ENCODE data around the gene EXOC6B.

The EXOC6B gene

GRCh38 chr2:72825257-72826155, at the start of gene EXOC6B:
EXOC6B (minus strand) TSS chr2:72826033.
- DNase-seq (ENCODE audit: low read depth, low spot score), result peak; percentile 77

- no peak for DNase-seq (ENCODE audit: low read depth, low spot score)
These were observed 46.0 kb upstream of the EXOC6B start for GRCh38 chr2:72871880-72872279.

- no peak for DNase-seq (ENCODE audit: low read depth, low spot score)
These were observed 45.2 kb upstream of the EXOC6B start for GRCh38 chr2:72871060-72871459.

- no peak for DNase-seq (ENCODE audit: low read depth, low spot score)
These were observed 38.7 kb upstream of the EXOC6B start for GRCh38 chr2:72864500-72864899.

- DNase-seq (ENCODE audit: low read depth, low spot score), result no peak
These were observed 37.2 kb upstream of the EXOC6B start for GRCh38 chr2:72863046-72863445.

- peak; percentile 83 for DNase-seq (ENCODE audit: low read depth, low spot score)
These were observed 36.6 kb upstream of the EXOC6B start for GRCh38 chr2:72862239-72862988.

- DNase-seq (ENCODE audit: low read depth, low spot score), result peak; percentile 20
These were observed 34.0 kb upstream of the EXOC6B start for GRCh38 chr2:72859831-72860262.

- DNase-seq (ENCODE audit: low read depth, low spot score), result no peak
These were observed 25.5 kb upstream of the EXOC6B start for GRCh38 chr2:72851333-72851732.

- no peak for DNase-seq (ENCODE audit: low read depth, low spot score)
These were observed 23.3 kb upstream of the EXOC6B start for GRCh38 chr2:72849138-72849462.

- no peak for DNase-seq (ENCODE audit: low read depth, low spot score)
These were observed 22.8 kb upstream of the EXOC6B start for GRCh38 chr2:72848436-72849137.

GRCh38 chr2:72847534-72848315, 21.9 kb upstream of the EXOC6B start:
- no peak for DNase-seq (ENCODE audit: low read depth, low spot score)

GRCh38 chr2:72846171-72847095, 20.6 kb upstream of the EXOC6B start:
- no peak for DNase-seq (ENCODE audit: low read depth, low spot score)

GRCh38 chr2:72843301-72843700, 17.5 kb upstream of the EXOC6B start:
- DNase-seq (ENCODE audit: low read depth, low spot score), result no peak

GRCh38 chr2:72841462-72842125, 15.8 kb upstream of the EXOC6B start:
- no peak for DNase-seq (ENCODE audit: low read depth, low spot score)

GRCh38 chr2:72840066-72840465, 14.2 kb upstream of the EXOC6B start:
- no peak for DNase-seq (ENCODE audit: low read depth, low spot score)

GRCh38 chr2:72837171-72837570, 11.3 kb upstream of the EXOC6B start:
- no peak for DNase-seq (ENCODE audit: low read depth, low spot score)

GRCh38 chr2:72835403-72835802, 9.6 kb upstream of the EXOC6B start:
- no peak for DNase-seq (ENCODE audit: low read depth, low spot score)

GRCh38 chr2:72834596-72834995, 8.8 kb upstream of the EXOC6B start:
- no peak for DNase-seq (ENCODE audit: low read depth, low spot score)

GRCh38 chr2:72833084-72833714, 7.4 kb upstream of the EXOC6B start:
- DNase-seq (ENCODE audit: low read depth, low spot score), result no peak
